H1 (cell line): Measurements from ENCODE around the gene MFN1. TPM values are rescaled to one million over a fixed set of nuclear protein-coding genes. Genes with fewer than 3 reads are reported as not detected.

Source experiments
- CTCF ChIA-PET: fragments of 300-600 bp; sonication (Branson Sonifier 250); formaldehyde crosslinking; loops from one replicate; lab custom pipeline; 2021; ENCODE audit not compliant: partially characterized antibody; lab: Charles Lee
- POLR2A ChIA-PET: fragments of 300-600 bp; sonication (Branson Sonifier 250); formaldehyde crosslinking; loops from one replicate; lab custom pipeline; 2021; ENCODE audit warnings: inconsistent platforms; ENCODE audit not compliant: partially characterized antibody; lab: Charles Lee
- DNase-seq, 2 experiments: peaks; one replicate each; pipeline versions ENCODE4 v3.0.0 to v3.0.0-alpha.2; 2010 to 2022; ENCODE audit warnings: low spot score in 2 of 2, low read depth in 1 of 2, mixed read lengths in 1 of 2
- FAIRE-seq: peaks from 2 replicates; lab custom pipeline; 2011; peaks lifted over from hg19 to GRCh38; lab: Jason Lieb, UNC
- H2AFZ ChIP-seq: 2 replicates; pipeline ENCODE4 v1.8.1; 2012; ENCODE audit warnings: low read length, inconsistent platforms
- H2AK5ac ChIP-seq: 2 replicates; pipeline ENCODE4 v1.6.1; 2013; ENCODE audit warnings: low read depth, low read length
- H2BK120ac ChIP-seq: replicated peaks from 2 replicates; pipeline ENCODE3; 2013; ENCODE audit warnings: low read depth, low read length, inconsistent platforms
- H2BK12ac ChIP-seq: 2 replicates; pipeline ENCODE4 v1.6.1; 2013; ENCODE audit warnings: low read depth, low read length
- H2BK15ac ChIP-seq: 2 replicates; pipeline ENCODE4 v1.6.1; 2013; ENCODE audit warnings: low read length
- H2BK20ac ChIP-seq: 2 replicates; pipeline ENCODE4 v1.6.1; 2013; ENCODE audit warnings: low read length
- H2BK5ac ChIP-seq: 2 replicates; pipeline ENCODE4 v1.6.1; 2013; ENCODE audit warnings: low read depth, low read length
- H3K14ac ChIP-seq: 2 replicates; pipeline ENCODE4 v1.6.1; 2013; ENCODE audit warnings: inconsistent platforms; ENCODE audit not compliant: insufficient read length
- H3K18ac ChIP-seq: 2 replicates; pipeline ENCODE4 v1.6.1; 2013; ENCODE audit warnings: low read length; ENCODE audit errors: extremely low read depth
- H3K23ac ChIP-seq: 2 replicates; pipeline ENCODE4 v1.6.1; 2013; ENCODE audit warnings: inconsistent platforms; ENCODE audit not compliant: insufficient read length
- H3K23me2 ChIP-seq: 2 replicates; pipeline ENCODE4 v1.6.1; 2013; ENCODE audit warnings: low read depth, low read length
- H3K27ac ChIP-seq: 2 replicates; pipeline ENCODE4 v1.6.1; 2011; ENCODE audit warnings: low read depth, low read length, inconsistent platforms
- H3K27me3 ChIP-seq, 4 experiments: replicated peaks in 1 of 4; 1 replicate in 1 of 4; 2 replicates in 3 of 4; pipeline versions ENCODE4 v1.6.1 to v1.8.1; 2011 to 2013; ENCODE audit warnings: low read length in 3 of 4, mild to moderate bottlenecking in 3 of 4, inconsistent platforms in 2 of 4, mixed read lengths in 2 of 4, moderate library complexity in 1 of 4; ENCODE audit not compliant: control insufficient read depth in 3 of 4, insufficient read depth in 3 of 4; ENCODE audit errors: extremely low read depth in 1 of 4
- H3K36me3 ChIP-seq, 4 experiments: 2 replicates each; pipeline versions ENCODE4 v1.6.1 to v1.8.1; 2011 to 2013; ENCODE audit warnings: mild to moderate bottlenecking in 4 of 4, low read length in 3 of 4, moderate library complexity in 2 of 4, control low read depth in 1 of 4, inconsistent platforms in 1 of 4; ENCODE audit not compliant: insufficient read depth in 4 of 4, control insufficient read depth in 2 of 4
- H3K4ac ChIP-seq: replicated peaks from 2 replicates; pipeline ENCODE3; 2013; ENCODE audit warnings: low read length, low read depth, mixed read lengths, inconsistent platforms; ENCODE audit not compliant: insufficient read length
- H3K4me1 ChIP-seq, 4 experiments: replicated peaks in 1 of 4; 1 replicate in 1 of 4; 2 replicates in 3 of 4; pipeline versions ENCODE4 v1.6.1 to v1.8.1; 2011 to 2013; ENCODE audit warnings: low read length in 3 of 4, inconsistent platforms in 2 of 4, mixed read lengths in 1 of 4; ENCODE audit not compliant: insufficient read depth in 4 of 4, control insufficient read depth in 3 of 4
- H3K4me2 ChIP-seq, 2 experiments: 2 replicates each; pipeline versions ENCODE4 v1.6.1 to v1.8.1; 2011 to 2013; ENCODE audit warnings: low read depth in 2 of 2, low read length in 2 of 2, control low read depth in 1 of 2, inconsistent platforms in 1 of 2, mild to moderate bottlenecking in 1 of 2; ENCODE audit not compliant: insufficient read depth in 1 of 2
- H3K4me3 ChIP-seq, 4 experiments: fragments of 200-600, 300-600 bp in 1 of 4; sonication (generic), shearing (Covaris generic), sonication (Bioruptor Twin) in 1 of 4; 2 replicates each; pipeline versions ENCODE4 v1.5.1 to v1.8.1; 2011 to 2016; ENCODE audit warnings: low read length in 4 of 4, low read depth in 3 of 4, control low read depth in 2 of 4, inconsistent platforms in 2 of 4, mild to moderate bottlenecking in 2 of 4, mixed read lengths in 1 of 4, moderate library complexity in 1 of 4; ENCODE audit not compliant: insufficient read depth in 2 of 4; ENCODE audit errors: extremely low read depth in 1 of 4
- H3K56ac ChIP-seq: replicated peaks from 2 replicates; pipeline ENCODE3; 2013; ENCODE audit warnings: low read depth, mild to moderate bottlenecking, mixed read lengths, low read length, inconsistent platforms; ENCODE audit not compliant: insufficient read length
- H3K79me1 ChIP-seq: 2 replicates; pipeline ENCODE4 v1.6.1; 2013; ENCODE audit warnings: low read depth, low read length, control low read depth
- H3K79me2 ChIP-seq, 2 experiments: 2 replicates each; pipeline versions ENCODE4 v1.6.1 to v1.8.1; 2012 to 2013; ENCODE audit warnings: low read length in 2 of 2, mild to moderate bottlenecking in 2 of 2, inconsistent platforms in 1 of 2; ENCODE audit not compliant: insufficient read depth in 2 of 2, control insufficient read depth in 1 of 2
- H3K9ac ChIP-seq, 4 experiments: replicated peaks in 1 of 4; 1 replicate in 1 of 4; 2 replicates in 3 of 4; pipeline versions ENCODE4 v1.6.1 to v1.8.1; 2011 to 2013; ENCODE audit warnings: low read depth in 3 of 4, low read length in 3 of 4, control low read depth in 2 of 4, mild to moderate bottlenecking in 2 of 4, moderate library complexity in 2 of 4, inconsistent platforms in 1 of 4; ENCODE audit errors: extremely low read depth in 1 of 4
- H3K9me3 ChIP-seq, 2 experiments: 2 replicates each; pipeline versions ENCODE4 v1.6.1 to v1.8.1; 2012 to 2013; ENCODE audit warnings: mild to moderate bottlenecking in 2 of 2, moderate library complexity in 2 of 2, control low read depth in 1 of 2, inconsistent platforms in 1 of 2, low read depth in 1 of 2, low read length in 1 of 2, mixed read lengths in 1 of 2; ENCODE audit not compliant: insufficient read depth in 2 of 2
- H4K20me1 ChIP-seq, 2 experiments: replicated peaks in 1 of 2; 2 replicates each; pipeline versions ENCODE3 to v1.8.1; 2011 to 2013; ENCODE audit warnings: inconsistent platforms in 2 of 2, low read length in 2 of 2, mild to moderate bottlenecking in 1 of 2; ENCODE audit not compliant: insufficient read depth in 2 of 2, control insufficient read depth in 1 of 2
- H4K5ac ChIP-seq: 2 replicates; pipeline ENCODE4 v1.6.1; 2013; ENCODE audit warnings: low read length, low read depth, mixed read lengths, inconsistent platforms; ENCODE audit not compliant: insufficient read length
- H4K8ac ChIP-seq: 2 replicates; pipeline ENCODE4 v1.8.0; 2013; ENCODE audit warnings: mild to moderate bottlenecking, moderate library complexity, low read length, inconsistent platforms; ENCODE audit not compliant: insufficient read depth; ENCODE audit errors: extremely low read depth
- H4K91ac ChIP-seq: replicated peaks from 2 replicates; pipeline ENCODE3; 2013; ENCODE audit warnings: low read length, mixed read lengths, inconsistent platforms; ENCODE audit not compliant: insufficient read length
- EZH2 ChIP-seq: fragments of 200-600 bp; sonication (generic); IDR thresholded peaks from 2 replicates; pipeline ENCODE4 v1.7.1; 2012; ENCODE audit warnings: low read depth, mild to moderate bottlenecking, moderate library complexity, low read length, inconsistent platforms; ENCODE audit not compliant: severe bottlenecking
- GABPA ChIP-seq: IDR thresholded peaks from 2 replicates; pipeline ENCODE4 v1.6.1; 2011; ENCODE audit warnings: mild to moderate bottlenecking, low read length, moderate library complexity, borderline replicate concordance; ENCODE audit not compliant: insufficient read depth
- HDAC6 ChIP-seq: IDR thresholded peaks from one replicate; pipeline ENCODE4 v1.7.1; 2012; ENCODE audit warnings: low read depth, mild to moderate bottlenecking, inconsistent platforms, low read length, moderate library complexity
- JUND ChIP-seq: IDR thresholded peaks from 2 replicates; pipeline ENCODE4 v1.6.1; 2011; ENCODE audit warnings: mild to moderate bottlenecking, improper control_type of control experiment, low read length
- KDM1A ChIP-seq: fragments of 200-600, 300-600 bp; sonication (generic); IDR thresholded peaks from 2 replicates; pipeline ENCODE4 v1.7.1; 2016; ENCODE audit warnings: mild to moderate bottlenecking, low read length, borderline replicate concordance
- PHF8 ChIP-seq: fragments of 200-600 bp; sonication (generic); conservative IDR thresholded peaks from 2 replicates; pipeline ENCODE4 v1.7.1; 2012; ENCODE audit warnings: low read depth, mild to moderate bottlenecking, inconsistent platforms, low read length, moderate library complexity
- RBBP5 ChIP-seq: IDR thresholded peaks from 2 replicates; pipeline ENCODE4 v1.7.1; 2012; ENCODE audit warnings: low read depth, mild to moderate bottlenecking, inconsistent platforms, low read length, moderate library complexity, borderline replicate concordance
- RFX5 ChIP-seq: IDR thresholded peaks from 2 replicates; pipeline ENCODE4 v1.6.1; 2011; ENCODE audit warnings: low read depth, low read length, improper control_type of control experiment, borderline replicate concordance
- SUZ12 ChIP-seq: fragments of 200-600 bp; sonication (generic); IDR thresholded peaks from 2 replicates; pipeline ENCODE4 v1.6.1; 2012; ENCODE audit warnings: mild to moderate bottlenecking, inconsistent platforms, low read length, moderate library complexity, mixed read lengths
- TBP ChIP-seq: IDR thresholded peaks from 2 replicates; pipeline ENCODE4 v1.6.1; 2011; ENCODE audit warnings: low read depth, low read length, improper control_type of control experiment
- WGBS, 2 experiments: shearing (Covaris generic) in 1 of 2; methylation state at CpG; one replicate each; pipeline versions ENCODE4 v1.1.6 to v1.1.7; 2013 to 2015; ENCODE audit warnings: low lambda C conversion rate in 2 of 2, mixed read lengths in 2 of 2, inconsistent platforms in 1 of 2, low coverage in 1 of 2, missing lambda C conversion rate in 1 of 2; ENCODE audit not compliant: insufficient replicate concordance in 2 of 2, insufficient coverage in 1 of 2, insufficient read length in 1 of 2; ENCODE audit errors: extremely low coverage in 1 of 2, missing lambda C conversion rate in 1 of 2; 5-methylcytosine and 5-hydroxymethylcytosine counted together
- polyA plus RNA-seq, 7 experiments: library from polyadenylated mRNA; depleted of rRNA in 3 of 7; stranded (reverse) in 5 of 7; unstranded in 2 of 7; fragments of >200 nt in 5 of 7; fragments of 200-250 nt in 2 of 7; gene quantifications; 1 replicate in 5 of 7; 2 replicates in 1 of 7; 4 replicates in 1 of 7; pipeline versions ENCODE4 v1.2.1 to v1.2.3, GENCODE V29; 2011 to 2013; ENCODE audit warnings: missing spikeins in 2 of 7, mixed read lengths in 2 of 7
- total RNA-seq: library from RNA; stranded (reverse); fragmentation: NEBNext Ultra II Directional; extraction: Animal tissue kit (Norgen Biotek cat#: 25700); gene quantifications from 2 replicates; pipeline ENCODE4 v1.2.1, GENCODE V29; 2021
- TF ChIP-seq, protein P1 (sequence below), 3 experiments: IDR thresholded peaks; 1 replicate in 2 of 3; 2 replicates in 1 of 3; pipeline versions ENCODE4 v1.5.1 to v1.6.1; 2011; ENCODE audit warnings: low read length in 3 of 3, mild to moderate bottlenecking in 3 of 3, inconsistent platforms in 2 of 3, low read depth in 1 of 3, moderate library complexity in 1 of 3; ENCODE audit not compliant: insufficient read depth in 1 of 3; ENCODE audit errors: control extremely low read depth in 1 of 3

The MFN1 gene
- total and polyA plus RNA-seq, 2 of the 8 experiments (the other 6 are each of a cell fraction or from before 2014, with no cell fraction given) = 9.1 to 35.6 TPM

DNA sequence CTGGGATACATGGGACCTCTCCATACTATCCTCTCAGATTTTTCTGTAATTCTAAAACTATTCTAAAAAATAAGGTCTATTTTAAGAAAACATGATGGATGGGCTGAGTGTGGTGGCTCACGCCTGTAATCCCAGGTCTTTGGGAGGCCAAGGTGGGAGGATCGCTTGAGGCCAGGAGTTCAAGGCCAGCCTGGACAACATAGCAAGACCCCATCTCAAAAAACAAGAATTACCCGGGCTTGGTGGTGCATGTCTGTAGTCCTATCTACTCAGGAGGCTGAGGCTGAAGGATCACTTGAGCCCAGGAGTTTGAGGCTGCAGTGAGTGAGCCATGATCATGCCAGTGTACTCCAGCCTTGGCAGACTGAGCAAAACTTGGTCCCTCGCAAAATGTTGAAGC, 15.3 kb upstream of the MFN1 start:
- TF ChIP-seq, protein P1, sequence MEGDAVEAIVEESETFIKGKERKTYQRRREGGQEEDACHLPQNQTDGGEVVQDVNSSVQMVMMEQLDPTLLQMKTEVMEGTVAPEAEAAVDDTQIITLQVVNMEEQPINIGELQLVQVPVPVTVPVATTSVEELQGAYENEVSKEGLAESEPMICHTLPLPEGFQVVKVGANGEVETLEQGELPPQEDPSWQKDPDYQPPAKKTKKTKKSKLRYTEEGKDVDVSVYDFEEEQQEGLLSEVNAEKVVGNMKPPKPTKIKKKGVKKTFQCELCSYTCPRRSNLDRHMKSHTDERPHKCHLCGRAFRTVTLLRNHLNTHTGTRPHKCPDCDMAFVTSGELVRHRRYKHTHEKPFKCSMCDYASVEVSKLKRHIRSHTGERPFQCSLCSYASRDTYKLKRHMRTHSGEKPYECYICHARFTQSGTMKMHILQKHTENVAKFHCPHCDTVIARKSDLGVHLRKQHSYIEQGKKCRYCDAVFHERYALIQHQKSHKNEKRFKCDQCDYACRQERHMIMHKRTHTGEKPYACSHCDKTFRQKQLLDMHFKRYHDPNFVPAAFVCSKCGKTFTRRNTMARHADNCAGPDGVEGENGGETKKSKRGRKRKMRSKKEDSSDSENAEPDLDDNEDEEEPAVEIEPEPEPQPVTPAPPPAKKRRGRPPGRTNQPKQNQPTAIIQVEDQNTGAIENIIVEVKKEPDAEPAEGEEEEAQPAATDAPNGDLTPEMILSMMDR (IDR thresholded peaks at IDR 0.05; ENCODE audit: control extremely low read depth in 1 of 3, insufficient read depth in 1 of 3, low read depth in 1 of 3, low read length in 3 of 3) = no peak
- TF ChIP-seq KDM1A = no peak
- TF ChIP-seq HDAC6 = no peak
- TF ChIP-seq EZH2 = no peak
- no peak for TF ChIP-seq SUZ12
- TF ChIP-seq RFX5 = no peak
- no peak for TF ChIP-seq PHF8
- TF ChIP-seq JUND = no peak
- no peak for TF ChIP-seq TBP
- TF ChIP-seq RBBP5 = no peak
- TF ChIP-seq GABPA = no peak

More for the DNA sequence above, 15.3 kb upstream of the MFN1 start:
- no peaks in the 10 kb centered on the region for H3K79me1 ChIP-seq
- no peak for DNase-seq
- peaks cover 0 to 6% of the 10 kb centered on the region in 2 experiments for H4K20me1 ChIP-seq
- H3K27me3 ChIP-seq = no peaks in the 10 kb centered on the region
- no peaks in the 10 kb centered on the region for H3K9me3 ChIP-seq
- H3K23me2 ChIP-seq = no peaks in the 10 kb centered on the region
- no peak overlapping the region for H3K23ac ChIP-seq
- H2BK120ac ChIP-seq = no peak overlapping the region
- H3K36me3 ChIP-seq = peaks cover 15 to 89% (median 59%) of the 10 kb centered on the region in 4 experiments
- H3K18ac ChIP-seq = no peak overlapping the region
- no peak overlapping the region for H3K4me2 ChIP-seq
- no peak overlapping the region for H2BK15ac ChIP-seq
- WGBS, 2 experiments = 91% methylated on average over 4 of the region's 4 CpGs; no CpG with 5 or more reads in 1 of the 2 experiments
- no peak overlapping the region for H2AFZ ChIP-seq
- H3K4me1 ChIP-seq = no peaks in the 10 kb centered on the region
- no peak overlapping the region for H4K8ac ChIP-seq
- no peak overlapping the region for H4K5ac ChIP-seq
- no peak overlapping the region for H2BK12ac ChIP-seq
- no peak overlapping the region for H2BK20ac ChIP-seq
- ChIA-PET CTCF (no interaction called here), POLR2A (no interaction called here)
- no peak overlapping the region for H3K14ac ChIP-seq
- no peak overlapping the region for H3K9ac ChIP-seq
- no peak for FAIRE-seq
- no peak overlapping the region for H2AK5ac ChIP-seq
- H2BK5ac ChIP-seq = no peak overlapping the region
- no peak overlapping the region for H3K27ac ChIP-seq
- H3K4ac ChIP-seq = no peak overlapping the region
- H4K91ac ChIP-seq = no peak overlapping the region
- H3K56ac ChIP-seq = no peak overlapping the region
- H3K4me3 ChIP-seq = no peak overlapping the region
- peaks cover 0 to 14% of the 10 kb centered on the region in 2 experiments; a peak in 2 of 4 replicates for H3K79me2 ChIP-seq
